Brain microvascular endothelial cell (primary cell): Measurements from ENCODE around the gene UQCRQ.

Experiments
- DNase-seq: peaks from one replicate; pipeline ENCODE4 v3.0.0-alpha.2; 2020
- H3K27ac ChIP-seq: fragments of 250-450 bp; sonication (Bioruptor Pico); 2 replicates; pipeline ENCODE4 v1.5.1; 2020; ENCODE audit warnings: mild to moderate bottlenecking, moderate library complexity
- H3K27me3 ChIP-seq: fragments of 250-450 bp; sonication (Bioruptor Pico); replicated peaks from 2 replicates; pipeline ENCODE4 v1.5.1; 2020; ENCODE audit warnings: mild to moderate bottlenecking
- H3K36me3 ChIP-seq: fragments of 250-450 bp; sonication (Bioruptor Pico); replicated peaks from 2 replicates; pipeline ENCODE4 v1.5.1; 2020; ENCODE audit warnings: mild to moderate bottlenecking
- H3K4me3 ChIP-seq: 2 replicates; pipeline ENCODE4 v1.5.1; 2011; ENCODE audit warnings: low read depth, mild to moderate bottlenecking, control low read depth, low read length, moderate library complexity
- in situ Hi-C: cut with HindIII; loops from 2 replicates; pipeline ENCODE4 v1.10.0; 2017; ENCODE audit warnings: low sequenced_read_pairs, low pct_ligation_motif_present
- TF ChIP-seq, protein P1 (sequence below): IDR thresholded peaks from 2 replicates; pipeline ENCODE4 v1.5.1; 2011; ENCODE audit warnings: low read depth, mild to moderate bottlenecking, moderate library complexity, low read length, control low read depth, inconsistent platforms; ENCODE audit errors: missing control alignments

UQCRQ gene

GRCh38 chr5:132870801-132871200, 4.4 kb downstream of the UQCRQ start:
- no peak for DNase-seq
- H3K36me3 ChIP-seq = peaks cover 48% of the 10 kb centered on the region
- in situ Hi-C loops = no loop called here
- TF ChIP-seq, protein P1, sequence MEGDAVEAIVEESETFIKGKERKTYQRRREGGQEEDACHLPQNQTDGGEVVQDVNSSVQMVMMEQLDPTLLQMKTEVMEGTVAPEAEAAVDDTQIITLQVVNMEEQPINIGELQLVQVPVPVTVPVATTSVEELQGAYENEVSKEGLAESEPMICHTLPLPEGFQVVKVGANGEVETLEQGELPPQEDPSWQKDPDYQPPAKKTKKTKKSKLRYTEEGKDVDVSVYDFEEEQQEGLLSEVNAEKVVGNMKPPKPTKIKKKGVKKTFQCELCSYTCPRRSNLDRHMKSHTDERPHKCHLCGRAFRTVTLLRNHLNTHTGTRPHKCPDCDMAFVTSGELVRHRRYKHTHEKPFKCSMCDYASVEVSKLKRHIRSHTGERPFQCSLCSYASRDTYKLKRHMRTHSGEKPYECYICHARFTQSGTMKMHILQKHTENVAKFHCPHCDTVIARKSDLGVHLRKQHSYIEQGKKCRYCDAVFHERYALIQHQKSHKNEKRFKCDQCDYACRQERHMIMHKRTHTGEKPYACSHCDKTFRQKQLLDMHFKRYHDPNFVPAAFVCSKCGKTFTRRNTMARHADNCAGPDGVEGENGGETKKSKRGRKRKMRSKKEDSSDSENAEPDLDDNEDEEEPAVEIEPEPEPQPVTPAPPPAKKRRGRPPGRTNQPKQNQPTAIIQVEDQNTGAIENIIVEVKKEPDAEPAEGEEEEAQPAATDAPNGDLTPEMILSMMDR = no peak
- no peak overlapping the region for H3K4me3 ChIP-seq
- H3K27ac ChIP-seq = no peak overlapping the region
- H3K27me3 ChIP-seq = no peaks in the 10 kb centered on the region

DNA sequence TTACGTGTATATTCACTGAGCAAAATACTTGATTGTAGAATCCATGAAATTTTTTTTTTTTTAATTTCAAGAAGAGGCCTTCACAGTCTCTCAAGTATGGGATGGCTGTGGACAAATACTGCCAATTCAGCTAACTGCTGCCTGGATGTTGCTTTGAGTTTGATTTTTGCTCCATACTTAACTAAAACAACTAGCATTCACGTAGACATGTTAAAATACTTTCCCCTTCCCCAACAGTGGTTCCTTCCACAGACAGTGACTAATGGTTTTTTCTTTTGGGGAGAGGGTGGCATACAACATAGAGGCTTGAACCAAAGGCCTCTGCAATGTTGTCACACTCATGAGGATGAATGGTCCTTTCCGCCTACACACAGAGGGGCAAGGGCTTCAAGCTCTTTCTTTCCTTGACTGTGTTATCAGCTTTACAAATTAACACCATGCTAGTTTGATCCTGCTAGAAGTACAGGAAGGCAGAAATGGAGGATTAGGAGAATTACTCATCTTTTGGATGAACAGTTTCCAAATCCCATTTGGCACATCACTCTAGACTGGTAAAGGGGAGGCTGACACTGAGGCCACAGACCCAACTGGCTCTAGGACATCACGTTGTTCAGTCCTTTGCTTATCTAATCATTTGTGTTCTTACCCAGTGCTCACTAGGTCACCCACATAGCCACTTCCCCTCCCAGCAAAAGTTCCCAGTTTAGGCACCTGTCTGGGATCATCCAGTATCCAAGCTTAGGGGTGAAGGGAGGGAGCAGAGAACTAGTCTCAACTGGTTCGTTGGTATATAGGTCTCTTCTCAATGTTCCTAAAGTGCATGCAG, 5.2 kb downstream of the UQCRQ start:
- in situ Hi-C loops = no loop called here
- TF ChIP-seq, protein P1 = no peak
- H3K36me3 ChIP-seq = peaks cover 50% of the 10 kb centered on the region

GRCh38 chr5:132872788-132873118, 6.3 kb downstream of the UQCRQ start:
- no peak for DNase-seq
- Histone ChIP-seq H3K27ac (no peak overlapping the region), H3K4me3 (no peak overlapping the region), H3K36me3 (peaks cover 51% of the 10 kb centered on the region), H3K27me3 (no peaks in the 10 kb centered on the region)
- TF ChIP-seq, protein P1 = no peak
- in situ Hi-C loops = no loop called here

More for the DNA sequence above, 5.2 kb downstream of the UQCRQ start:
- DNase-seq = no peak
- no peak overlapping the region for H3K27ac ChIP-seq
- H3K4me3 ChIP-seq = no peak overlapping the region
- no peaks in the 10 kb centered on the region for H3K27me3 ChIP-seq

DNA sequence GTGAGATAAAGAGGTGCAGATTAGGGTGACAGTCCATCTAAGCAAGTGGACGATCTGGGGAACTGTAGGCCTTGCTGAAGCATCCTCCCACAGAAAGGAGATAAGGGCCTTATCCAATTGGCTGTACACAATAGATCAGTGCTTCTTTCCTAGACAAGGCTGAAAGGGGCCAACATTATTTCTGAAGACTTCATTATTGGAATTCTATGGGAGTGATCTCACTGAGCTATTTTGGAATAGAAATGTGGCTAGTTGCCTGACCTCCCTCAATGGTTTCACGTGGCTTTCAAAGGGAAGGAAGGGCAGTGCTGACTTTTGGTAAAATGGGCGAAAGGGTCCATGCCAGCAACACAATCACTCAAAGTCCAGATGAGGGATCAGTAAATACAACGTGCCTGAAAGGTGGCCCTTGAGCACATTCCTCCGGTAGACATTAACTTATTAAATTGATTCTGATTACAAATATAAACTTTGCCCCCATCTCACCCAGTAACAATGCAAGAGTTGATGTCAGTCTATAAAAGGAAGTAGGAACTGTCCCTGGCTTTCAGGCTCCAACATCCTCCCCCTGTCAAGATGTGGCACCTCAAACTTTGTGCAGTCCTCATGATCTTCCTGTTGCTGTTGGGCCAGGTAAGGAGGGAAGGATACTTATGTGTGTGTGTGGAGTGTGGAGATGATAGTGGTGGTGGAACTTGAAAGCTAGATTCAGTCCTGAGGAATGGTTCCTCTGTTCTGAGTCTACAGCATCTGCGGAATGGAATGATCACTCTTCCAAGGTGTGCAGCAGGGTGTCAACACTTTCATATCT, 6.9 kb downstream of the UQCRQ start, which contains the start of gene LEAP2:
Gene LEAP2, plus strand, starts transcription at position 550 of the 811 bp plus-strand sequence. Its CDS starts 27 bp downstream, at position 577.
- Histone ChIP-seq H3K27ac (no peak within 1 kb of the TSS), H3K4me3 (no peak within 1 kb of the TSS), H3K36me3 (peaks cover 47% of the 10 kb centered on the region), H3K27me3 (no peaks in the 10 kb centered on the region)
- TF ChIP-seq, protein P1 = no peak
- no peak for DNase-seq
- in situ Hi-C loops = no loop called here

GRCh38 chr5:132873930-132874271, 7.5 kb downstream of the UQCRQ start:
- Histone ChIP-seq H3K27ac (no peak overlapping the region), H3K27me3 (no peaks in the 10 kb centered on the region), H3K4me3 (no peak overlapping the region), H3K36me3 (peaks cover 46% of the 10 kb centered on the region)
- in situ Hi-C loops = no loop called here
- no peak for DNase-seq
- TF ChIP-seq, protein P1 = no peak
